NB4 (cell line): ENCODE results near the gene SLC25A39.

ENCODE experiments used
- CTCF ChIP-seq: IDR thresholded peaks from one replicate; pipeline ENCODE4 v1.5.1; 2012; ENCODE audit warnings: low read depth, low read length
- MAX ChIP-seq: IDR thresholded peaks from 2 replicates; pipeline ENCODE4 v1.6.1; 2011; ENCODE audit warnings: low read depth, low read length
- POLR2A ChIP-seq: IDR thresholded peaks from 2 replicates; pipeline ENCODE4 v1.6.1; 2011; ENCODE audit warnings: mild to moderate bottlenecking; ENCODE audit not compliant: insufficient read length; ENCODE audit errors: extremely low read depth

GRCh38 chr17:44362459-44362948 is 37.9 kb upstream of the SLC25A39 start:
- TF ChIP-seq CTCF (no peak), POLR2A (no peak), MAX (no peak)
